ENCODE results near the gene KRTAP5-7.
"Not testable (repeated sequence)": the region's sequence is repeated elsewhere in the genome, so short reads cannot be mapped to it uniquely, and the experiment has no call there.

The KRTAP5-7 gene

GRCh38 chr11:71532036-71532610, 5.1 kb downstream of the KRTAP5-7 start:
- DNase-seq, result no peak

GRCh38 chr11:71534711-71535608, 7.9 kb downstream of the KRTAP5-7 start:
- DNase-seq, result not testable (repeated sequence)

- no peak for DNase-seq
Measured at GRCh38 chr11:71535825-71536224, 8.8 kb downstream of the KRTAP5-7 start.

- no peak for DNase-seq
Measured at GRCh38 chr11:71537537-71537936, 10.5 kb downstream of the KRTAP5-7 start.

GRCh38 chr11:71537977-71538665, 11.1 kb downstream of the KRTAP5-7 start, which contains the start of gene KRTAP5-8:
TSS of gene KRTAP5-8 (plus strand) at chr11:71538025. CDS start at chr11:71538056, 31 bp downstream.
- not testable (repeated sequence) for DNase-seq

DNA sequence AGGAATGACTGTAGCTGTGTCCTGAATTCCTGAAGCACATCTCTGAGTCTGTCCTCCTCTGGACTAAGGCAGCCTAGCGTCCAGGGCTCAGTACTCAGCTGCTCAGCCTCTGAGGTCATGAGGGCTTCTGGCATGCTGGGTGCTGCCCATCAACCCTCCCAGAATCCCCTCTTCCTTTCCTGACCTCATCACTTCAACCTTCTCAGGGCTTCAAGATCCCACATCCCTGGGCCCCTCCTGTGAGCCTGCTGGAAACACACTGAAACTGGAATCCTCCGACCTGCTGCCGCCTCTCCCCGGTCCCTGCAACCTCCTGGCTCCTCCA, 11.6 kb downstream of the KRTAP5-7 start:
- no peak for DNase-seq

- DNase-seq, result no peak
Measured at GRCh38 chr11:71539017-71539416, 11.9 kb downstream of the KRTAP5-7 start.

DNA sequence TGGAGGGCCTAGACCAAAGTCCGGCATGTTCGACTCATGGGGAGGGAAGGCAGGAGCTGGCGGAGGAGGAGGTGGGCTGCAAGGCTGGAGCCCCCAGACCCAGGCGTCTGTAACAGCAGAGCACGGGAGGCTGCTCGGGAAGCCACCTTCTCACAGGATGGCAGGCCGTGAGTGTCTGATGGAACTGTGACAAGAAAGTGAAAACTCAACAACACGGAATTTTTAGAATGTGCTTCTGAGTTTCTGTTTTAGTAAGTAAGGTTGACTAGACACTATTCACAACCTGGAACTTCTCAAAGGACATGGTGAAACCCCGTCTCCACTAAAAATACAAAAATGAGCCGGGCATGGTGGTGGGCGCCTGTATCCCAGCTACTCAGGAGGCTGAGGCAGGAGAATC, 12.9 kb downstream of the KRTAP5-7 start:
- DNase-seq, result not testable (repeated sequence)

DNA sequence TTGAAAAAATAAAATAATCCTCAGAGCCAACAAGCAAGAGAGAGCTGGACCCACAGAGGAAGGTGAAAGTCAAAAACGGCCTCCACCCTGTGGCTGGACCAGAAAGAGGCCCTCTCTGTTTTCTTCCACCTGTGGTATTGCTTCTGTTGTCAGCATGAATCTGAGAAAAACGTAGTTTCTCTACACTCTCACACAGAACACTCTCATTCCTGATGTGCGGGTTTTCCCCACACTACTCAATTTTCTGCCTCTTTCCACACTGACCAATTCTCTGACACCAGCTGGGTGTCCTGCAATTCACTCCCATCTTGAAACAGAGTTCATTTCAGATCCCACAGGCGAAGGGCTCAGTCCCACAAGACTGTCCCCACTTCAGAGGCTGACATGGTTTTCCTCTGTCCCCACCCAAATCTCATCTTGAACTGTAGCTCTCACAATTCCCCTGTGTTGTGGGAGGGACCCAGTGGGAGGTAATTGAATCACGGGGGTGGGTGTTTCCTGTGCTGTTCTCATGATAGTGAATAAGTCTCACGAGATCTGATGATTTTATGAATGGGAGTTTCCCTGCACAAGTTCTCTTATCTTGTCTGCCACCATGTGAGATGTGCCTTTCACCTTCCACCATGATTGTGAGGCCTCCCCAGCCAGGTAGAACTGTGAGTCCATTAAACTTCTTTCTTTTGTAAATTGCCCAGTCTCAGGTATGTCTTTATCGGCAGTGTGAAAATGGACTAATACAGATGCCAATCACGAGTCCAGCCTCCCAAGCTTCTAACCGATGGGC, 13.6 kb downstream of the KRTAP5-7 start:
- not testable (repeated sequence) for DNase-seq

DNA sequence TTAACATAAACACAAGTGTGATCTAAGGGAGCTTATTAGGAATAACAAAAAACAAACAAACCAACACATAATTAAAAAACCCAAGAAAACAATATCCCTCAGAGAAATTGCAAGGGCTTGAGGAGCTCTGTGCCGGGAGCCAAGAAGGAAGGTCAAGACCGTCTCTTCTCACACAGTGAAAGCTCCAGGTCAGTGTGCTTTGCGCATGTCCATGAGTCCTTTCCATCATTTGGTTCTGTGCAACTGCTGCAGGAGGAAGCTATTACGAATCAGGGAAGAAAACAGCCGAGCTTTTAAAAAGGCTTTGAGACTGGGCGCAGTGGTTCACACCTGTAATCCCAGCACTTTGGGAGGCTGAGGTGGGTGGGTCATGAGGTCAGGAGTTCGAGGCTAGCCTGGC, 15.3 kb downstream of the KRTAP5-7 start:
- no peak for DNase-seq

GRCh38 chr11:71542879-71543777, 16.1 kb downstream of the KRTAP5-7 start:
- DNase-seq, result no peak

DNA sequence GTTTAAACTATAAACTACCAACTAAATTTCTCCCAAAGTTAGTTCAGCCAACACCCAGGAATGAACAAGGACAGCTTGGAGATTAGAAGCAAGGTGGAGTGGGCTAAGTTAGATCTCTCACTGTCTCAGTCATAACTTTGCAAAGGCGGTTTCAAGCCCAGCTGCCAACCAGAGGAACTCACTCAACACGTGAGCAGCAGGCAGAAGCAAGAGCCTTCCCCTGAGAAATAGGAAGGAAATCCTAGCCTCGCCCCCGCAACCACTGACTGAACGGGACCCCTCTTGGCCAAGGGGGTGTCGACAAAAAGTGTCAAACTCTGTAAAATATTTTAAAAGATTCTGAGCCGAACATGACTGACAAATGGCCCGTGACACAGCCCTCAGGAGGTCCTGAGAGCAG, 16.8 kb downstream of the KRTAP5-7 start:
- DNase-seq, result no peak

- DNase-seq, result no peak
Measured at GRCh38 chr11:71544525-71545214, 17.6 kb downstream of the KRTAP5-7 start.

GRCh38 chr11:71545405-71545966, 18.4 kb downstream of the KRTAP5-7 start:
- no peak for DNase-seq

DNA sequence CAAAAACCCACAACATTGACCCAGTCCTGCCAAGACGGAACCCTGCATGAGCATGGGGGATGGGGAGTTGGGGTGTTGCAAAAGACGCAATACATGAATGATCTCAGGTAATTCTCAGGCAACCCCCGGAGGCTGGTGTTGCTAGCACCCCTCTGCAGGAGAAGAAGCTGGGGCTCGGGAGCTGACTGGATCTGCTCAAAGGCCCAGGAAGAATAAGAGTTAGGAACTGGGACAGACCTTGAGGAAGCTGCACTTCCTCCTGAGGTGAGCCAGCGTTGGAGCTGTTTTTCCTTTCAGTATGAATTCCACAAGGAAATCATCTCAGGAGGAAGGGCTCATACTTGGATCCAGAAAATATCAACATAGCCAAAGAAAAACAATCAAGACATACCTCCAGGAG, 21.1 kb downstream of the KRTAP5-7 start, which contains the start of gene KRTAP5-9:
Gene KRTAP5-9 (plus strand): TSS at position 301 of the 400 bp plus-strand sequence. CDS start 238 bp downstream, outside the sequence.
- DNase-seq, result no peak

- DNase-seq, result no peak
Measured at GRCh38 chr11:71548716-71549151, 21.7 kb downstream of the KRTAP5-7 start.

- no peak for DNase-seq
Measured at GRCh38 chr11:71551711-71552110, 24.6 kb downstream of the KRTAP5-7 start.

GRCh38 chr11:71554996-71555395, 27.9 kb downstream of the KRTAP5-7 start:
- DNase-seq, result no peak

DNA sequence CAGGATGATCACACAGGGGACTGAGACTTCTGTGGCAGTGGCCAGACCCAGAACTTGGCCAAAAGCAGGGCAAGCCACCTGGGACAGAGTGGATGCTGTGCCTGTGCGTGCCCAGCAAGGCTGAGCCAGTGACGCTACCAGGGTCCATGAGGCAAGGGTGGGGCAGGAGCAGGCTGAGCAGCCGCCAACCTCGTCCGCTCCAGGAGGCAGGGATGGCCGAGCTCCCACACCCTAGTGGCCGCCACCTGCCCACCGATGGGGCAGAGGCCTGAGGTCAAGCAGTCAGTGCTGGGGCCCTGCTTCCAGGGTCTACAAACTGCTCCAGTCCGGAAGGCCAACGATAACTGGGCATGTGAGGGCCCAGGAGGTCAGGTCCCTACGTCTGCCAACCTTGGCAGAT, 28.4 kb downstream of the KRTAP5-7 start:
- no peak for DNase-seq

Data from anterior cingulate cortex (tissue), 58 donors.